ENCODE measurements around the gene DRC3.
A peak's percentile ranks its signal among the peaks of the same experiment; 100 is the strongest.
"Not testable (repeated sequence)": the region's sequence is repeated elsewhere in the genome, so short reads cannot be mapped to it uniquely, and the experiment has no call there.

The DRC3 gene, protein sequence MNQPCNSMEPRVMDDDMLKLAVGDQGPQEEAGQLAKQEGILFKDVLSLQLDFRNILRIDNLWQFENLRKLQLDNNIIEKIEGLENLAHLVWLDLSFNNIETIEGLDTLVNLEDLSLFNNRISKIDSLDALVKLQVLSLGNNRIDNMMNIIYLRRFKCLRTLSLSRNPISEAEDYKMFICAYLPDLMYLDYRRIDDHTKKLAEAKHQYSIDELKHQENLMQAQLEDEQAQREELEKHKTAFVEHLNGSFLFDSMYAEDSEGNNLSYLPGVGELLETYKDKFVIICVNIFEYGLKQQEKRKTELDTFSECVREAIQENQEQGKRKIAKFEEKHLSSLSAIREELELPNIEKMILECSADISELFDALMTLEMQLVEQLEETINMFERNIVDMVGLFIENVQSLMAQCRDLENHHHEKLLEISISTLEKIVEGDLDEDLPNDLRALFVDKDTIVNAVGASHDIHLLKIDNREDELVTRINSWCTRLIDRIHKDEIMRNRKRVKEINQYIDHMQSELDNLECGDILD

DNA sequence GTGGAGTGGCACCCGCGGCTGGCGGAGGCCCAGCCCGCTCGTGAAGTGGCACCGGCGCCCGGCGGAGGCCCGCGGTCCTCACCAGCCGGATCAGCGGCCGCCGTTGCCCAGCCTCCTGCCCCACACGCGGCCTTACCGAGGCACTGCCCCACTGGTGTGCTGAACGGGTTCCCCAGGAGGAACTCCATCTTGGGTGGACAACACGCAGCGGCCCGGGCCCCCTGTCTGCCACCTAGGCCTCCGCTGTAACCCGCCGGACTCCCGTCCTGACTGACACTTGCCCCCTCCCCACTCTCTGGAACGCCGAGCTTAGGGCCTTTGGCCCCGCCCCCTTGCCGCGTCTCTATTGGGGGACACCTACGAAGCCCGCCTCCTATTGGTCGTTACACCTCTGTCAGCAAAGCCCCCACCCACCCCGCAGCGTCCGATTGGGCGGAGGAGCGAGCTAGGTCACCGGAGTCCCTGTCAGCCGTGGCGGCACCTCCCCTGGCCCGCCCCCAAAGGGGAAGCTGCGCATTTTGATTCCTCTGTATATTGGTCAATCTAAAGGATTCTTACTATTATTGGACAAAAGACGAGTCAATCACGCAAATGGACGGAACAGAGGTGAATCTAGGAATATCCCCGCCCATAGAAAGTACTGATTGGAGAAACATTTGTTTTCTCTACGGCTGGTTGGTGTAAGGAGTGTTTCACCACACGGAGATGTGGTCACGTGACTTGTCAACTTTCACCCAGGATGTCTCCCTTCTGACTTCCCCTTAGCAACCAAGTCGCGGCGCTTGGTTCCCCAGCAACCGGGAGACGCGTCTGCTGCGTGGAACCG lies at the start of gene DRC3, which contains the start of gene TOM1L2:
Gene DRC3, plus strand, starts transcription at position 737 of the 826 bp plus-strand sequence. CDS start 4,737 bp downstream, outside the sequence.
Gene TOM1L2, minus strand, starts transcription at position 275 of the 826 bp plus-strand sequence. Its CDS starts 87 bp downstream, at position 188.
- DNase-seq (ENCODE audit: low read depth in 3 of 3) = peak; percentile 100

DNA sequence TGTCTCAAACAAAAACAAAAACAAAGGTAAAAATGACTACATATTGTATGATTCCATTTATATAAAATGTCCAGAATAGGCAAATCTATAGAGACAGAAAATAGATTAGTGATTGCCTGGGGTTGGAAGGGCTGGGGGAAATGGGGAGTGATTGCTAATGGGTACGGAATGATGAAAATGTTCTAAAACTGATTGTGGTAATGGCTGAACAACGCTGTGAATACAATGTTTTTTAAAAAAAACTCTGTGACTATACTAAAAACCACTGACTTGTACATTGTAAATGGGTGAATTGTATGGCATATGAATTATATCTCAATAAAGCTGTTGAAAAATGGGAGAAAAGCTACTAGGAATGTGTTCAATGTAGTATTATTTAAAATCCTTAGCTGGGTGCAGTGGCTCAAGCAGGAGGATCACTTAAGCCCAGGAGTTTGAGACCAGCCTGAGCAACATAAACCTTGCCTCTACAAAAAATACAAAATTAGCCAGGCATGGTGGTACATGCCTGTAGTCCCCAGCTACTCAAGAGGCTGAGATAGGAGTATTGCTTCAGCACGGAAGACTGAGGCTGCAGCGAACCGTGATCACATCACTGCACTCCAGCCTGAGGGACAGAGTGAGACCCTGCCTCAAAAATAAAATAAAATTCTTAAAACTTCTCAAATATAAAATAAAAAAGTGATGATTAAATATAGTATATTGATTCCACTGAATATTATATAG lies 48.4 kb upstream of the DRC3 start:
- no peak for DNase-seq (ENCODE audit: low read depth in 3 of 3)

DNA sequence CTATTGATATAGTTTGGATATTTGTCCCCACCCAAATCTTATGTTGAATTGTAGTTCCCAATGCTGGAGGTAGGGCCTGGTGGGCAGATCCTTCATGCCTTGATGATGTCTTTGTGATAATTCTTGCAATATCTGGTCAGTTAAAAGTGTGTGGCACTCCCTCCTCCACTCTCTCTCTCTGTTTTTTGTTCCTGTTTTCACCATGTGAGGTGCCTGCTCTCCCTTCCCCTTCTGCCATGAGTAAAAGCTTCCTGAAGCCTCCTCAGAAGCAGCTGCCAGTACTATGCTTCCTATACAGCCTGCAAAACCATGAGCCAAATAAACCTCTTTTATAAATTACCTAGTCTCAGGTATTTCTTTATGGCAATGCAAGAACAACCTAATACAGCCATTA lies 47.8 kb upstream of the DRC3 start:
- no peak for DNase-seq (ENCODE audit: low read depth in 3 of 3)

GRCh38 chr17:17926036-17926435 lies 46.6 kb upstream of the DRC3 start:
- no peak for DNase-seq (ENCODE audit: low read depth in 3 of 3)

GRCh38 chr17:17926840-17927449 lies 45.7 kb upstream of the DRC3 start:
- no peak for DNase-seq (ENCODE audit: low read depth in 3 of 3)

- no peak for DNase-seq (ENCODE audit: low read depth in 3 of 3)
These were observed 44.0 kb upstream of the DRC3 start for GRCh38 chr17:17928398-17929287.

DNA sequence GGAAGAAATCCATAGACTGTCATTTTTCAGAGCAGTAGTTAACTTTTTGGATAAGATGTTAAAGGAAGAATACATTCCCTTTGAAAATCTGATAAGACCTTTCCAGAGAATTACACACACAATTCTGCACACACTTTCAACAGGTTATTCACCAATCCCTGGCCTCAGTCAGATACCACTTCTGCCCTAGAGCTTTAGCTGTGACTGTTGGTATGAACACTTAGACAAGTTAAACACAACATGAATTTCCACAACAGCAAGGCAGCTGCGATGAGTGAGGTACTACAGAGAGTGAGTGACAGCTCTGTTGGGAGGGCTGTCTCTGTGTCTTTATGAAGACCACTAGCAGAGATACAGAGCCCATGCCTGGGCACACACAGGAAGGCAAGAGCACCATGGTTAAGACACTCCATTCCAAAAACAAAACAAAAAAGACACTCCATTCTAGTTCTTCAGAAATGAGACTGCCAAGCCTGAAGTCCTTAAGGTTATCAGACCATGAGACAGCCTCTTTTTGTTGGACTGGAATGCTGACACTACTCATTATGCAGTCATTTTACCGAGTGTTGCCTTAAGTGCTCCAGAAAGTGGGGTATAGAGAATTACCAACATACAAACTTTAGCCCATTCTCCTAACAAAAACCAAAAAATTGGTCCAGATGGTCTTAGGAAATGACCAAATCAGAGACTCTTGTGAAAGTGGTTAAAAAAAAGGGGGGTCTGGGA lies 42.8 kb upstream of the DRC3 start:
- DNase-seq (ENCODE audit: low read depth in 3 of 3) = no peak

DNA sequence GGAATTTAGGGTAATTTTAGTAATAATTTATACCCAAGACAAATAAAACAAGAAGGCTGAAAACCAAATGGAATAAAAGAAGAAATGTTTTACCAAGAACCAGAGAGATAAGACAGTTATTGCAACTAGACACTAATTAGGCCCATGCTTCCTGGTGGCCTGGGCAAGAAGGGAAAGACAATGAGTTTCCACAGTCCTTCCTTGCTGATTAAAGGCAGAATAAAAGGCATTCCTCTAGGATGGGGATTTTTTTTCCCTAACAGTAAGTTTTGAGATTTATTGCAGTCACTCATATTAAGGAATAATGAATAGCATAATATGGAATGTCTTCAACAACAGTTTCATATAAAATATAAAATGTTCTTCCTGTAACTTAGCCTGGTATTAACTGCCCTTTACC lies 42.0 kb upstream of the DRC3 start:
- DNase-seq (ENCODE audit: low read depth in 3 of 3) = no peak

DNA sequence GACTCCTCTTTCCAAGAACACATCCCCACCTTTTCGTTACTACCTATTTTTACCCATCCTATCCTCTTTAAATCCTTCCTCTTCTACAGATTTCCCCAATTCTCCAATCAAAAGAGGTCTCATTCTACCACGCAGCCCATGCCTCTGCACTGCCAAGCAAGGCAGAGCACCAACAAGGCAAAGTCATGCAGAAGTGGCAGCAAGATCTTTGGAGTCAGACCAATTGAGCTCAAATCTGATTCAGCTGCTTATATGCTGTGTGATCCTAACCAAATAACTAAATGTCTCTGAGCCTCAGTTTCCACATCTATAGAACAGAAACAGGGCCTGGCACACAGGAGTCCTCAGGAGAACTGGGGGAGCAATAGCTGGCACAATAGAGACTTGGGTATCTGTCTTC lies 41.5 kb upstream of the DRC3 start:
- no peak for DNase-seq (ENCODE audit: low read depth in 3 of 3)

DNA sequence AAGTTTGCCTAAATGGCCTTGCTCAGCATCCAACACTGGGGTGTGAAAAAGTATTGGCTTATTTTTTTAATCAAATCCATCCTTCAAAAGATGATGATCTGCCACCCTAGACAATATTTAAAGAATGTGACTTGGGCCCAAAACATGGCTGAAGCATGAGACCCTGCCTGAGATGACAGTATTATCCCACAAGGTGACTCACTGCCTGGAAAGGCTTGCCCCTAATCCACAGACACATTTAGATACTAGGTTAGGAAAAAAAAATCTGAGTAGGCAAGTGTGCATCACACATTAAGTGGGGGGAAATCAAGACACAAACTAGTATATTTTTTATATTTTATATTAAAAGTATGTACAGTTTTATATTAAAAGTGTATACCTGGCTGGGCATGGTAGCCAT lies 38.9 kb upstream of the DRC3 start:
- DNase-seq (ENCODE audit: low read depth in 3 of 3) = no peak

GRCh38 chr17:17934214-17934613 lies 38.4 kb upstream of the DRC3 start:
- no peak for DNase-seq (ENCODE audit: low read depth in 3 of 3)

DNA sequence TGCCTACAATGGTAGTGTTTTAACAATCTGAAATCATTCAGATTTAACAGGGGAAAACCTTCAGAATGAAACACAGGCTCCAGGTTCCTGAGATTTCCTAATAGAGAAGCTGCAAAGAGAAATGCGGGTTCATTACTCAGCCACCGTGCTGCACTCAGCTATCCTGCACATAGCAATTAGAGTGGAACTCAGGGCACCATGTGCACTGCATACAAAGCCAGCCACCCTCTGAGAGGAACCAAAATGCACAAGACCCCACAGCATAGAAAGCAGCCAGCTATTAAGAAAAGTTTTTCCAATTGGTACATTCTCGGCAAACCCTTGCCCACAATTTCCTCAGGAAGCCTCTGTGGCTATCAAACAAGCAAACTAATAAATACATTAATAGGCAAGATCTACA lies 37.9 kb upstream of the DRC3 start:
- DNase-seq (ENCODE audit: low read depth in 3 of 3) = no peak

- DNase-seq (ENCODE audit: low read depth in 3 of 3) = no peak
These were observed 37.1 kb upstream of the DRC3 start for GRCh38 chr17:17935321-17936271.

DNA sequence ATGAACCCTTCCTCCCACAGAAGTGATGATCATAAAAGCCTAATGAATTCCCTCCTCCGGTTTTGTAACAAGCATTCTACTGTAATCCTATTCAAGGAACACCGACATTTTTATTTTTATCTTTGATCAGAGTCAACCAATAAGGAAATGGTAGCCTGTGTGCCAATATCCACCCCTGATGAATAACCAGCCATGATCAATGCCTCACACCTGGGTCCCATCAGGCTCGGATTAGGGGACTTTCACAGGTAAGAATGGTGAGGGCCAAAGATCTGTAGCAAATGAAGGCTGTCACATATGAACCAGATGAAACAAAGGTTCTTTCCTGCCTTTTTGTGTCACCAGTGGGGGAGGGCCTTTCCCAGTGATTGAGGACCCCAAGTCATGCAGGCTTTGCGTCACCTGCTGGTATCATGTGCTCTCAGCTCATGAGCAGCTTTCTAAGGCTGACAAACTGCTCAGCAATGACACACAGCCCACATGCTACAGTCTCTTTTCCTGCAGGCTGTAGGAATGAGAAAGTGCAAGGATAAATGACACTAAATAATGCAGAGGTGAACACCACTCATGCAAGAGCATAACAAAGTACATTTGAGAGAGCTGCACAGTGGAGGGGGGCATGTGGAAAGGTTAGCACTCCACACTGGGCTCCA lies 35.3 kb upstream of the DRC3 start:
- DNase-seq (ENCODE audit: low read depth in 3 of 3) = no peak

DNA sequence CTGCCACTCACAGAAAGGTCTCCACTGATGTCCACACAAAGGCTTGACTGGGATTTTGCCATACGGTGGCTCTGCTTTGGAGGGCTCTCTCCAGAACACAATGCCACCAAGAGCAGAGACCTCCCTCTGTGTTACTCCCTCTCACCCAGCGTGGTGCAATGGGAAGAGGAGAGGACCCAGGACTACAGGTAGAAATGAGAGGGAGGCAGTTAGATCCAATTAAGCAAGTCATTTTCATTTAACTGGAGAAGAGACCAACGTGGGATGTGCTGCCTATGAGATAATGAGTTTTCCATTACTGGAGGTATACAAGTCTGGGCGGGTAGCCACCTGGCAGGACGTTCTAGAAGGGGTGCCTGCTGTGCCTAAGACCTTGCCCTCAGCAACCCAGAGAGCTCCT lies 34.7 kb upstream of the DRC3 start:
- no peak for DNase-seq (ENCODE audit: low read depth in 3 of 3)

DNA sequence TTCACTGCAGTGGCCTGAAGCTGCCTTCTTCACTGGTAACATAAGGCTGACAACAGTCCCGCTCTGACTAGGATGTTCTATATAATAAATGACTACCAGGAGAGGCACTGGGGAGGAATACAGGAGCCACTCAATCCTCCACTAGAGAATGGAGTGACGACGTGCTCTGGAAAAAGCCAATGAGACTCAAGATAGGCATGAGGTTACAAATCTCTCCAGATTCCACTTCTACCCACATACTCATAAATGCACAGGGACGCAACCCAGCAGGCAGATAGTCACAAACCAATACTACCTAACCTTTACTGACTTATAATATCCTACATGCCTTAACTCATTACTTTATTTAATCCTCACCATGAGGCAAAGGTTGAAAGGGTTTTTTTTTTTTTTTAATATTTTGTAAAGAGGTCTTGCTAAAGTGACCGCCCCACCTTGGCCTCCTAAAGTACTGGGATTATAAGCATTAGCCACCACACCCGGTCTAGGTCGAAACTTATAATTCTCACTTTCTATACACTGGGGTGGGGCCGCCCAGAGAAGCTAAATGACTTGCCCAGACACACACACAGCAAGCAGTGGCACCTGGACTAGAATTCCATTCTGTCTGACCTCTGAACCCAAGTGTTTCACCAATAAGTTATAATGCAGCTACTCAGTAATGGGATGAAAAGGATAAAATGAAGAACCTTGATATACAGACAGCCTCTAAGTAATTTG lies 34.1 kb upstream of the DRC3 start:
- no peak for DNase-seq (ENCODE audit: low read depth in 3 of 3)

- DNase-seq (ENCODE audit: low read depth in 3 of 3) = not testable (repeated sequence)
These were observed 32.7 kb upstream of the DRC3 start for GRCh38 chr17:17939941-17940340.
